ENCODE data around the gene CD46.

CD46 gene

DNA sequence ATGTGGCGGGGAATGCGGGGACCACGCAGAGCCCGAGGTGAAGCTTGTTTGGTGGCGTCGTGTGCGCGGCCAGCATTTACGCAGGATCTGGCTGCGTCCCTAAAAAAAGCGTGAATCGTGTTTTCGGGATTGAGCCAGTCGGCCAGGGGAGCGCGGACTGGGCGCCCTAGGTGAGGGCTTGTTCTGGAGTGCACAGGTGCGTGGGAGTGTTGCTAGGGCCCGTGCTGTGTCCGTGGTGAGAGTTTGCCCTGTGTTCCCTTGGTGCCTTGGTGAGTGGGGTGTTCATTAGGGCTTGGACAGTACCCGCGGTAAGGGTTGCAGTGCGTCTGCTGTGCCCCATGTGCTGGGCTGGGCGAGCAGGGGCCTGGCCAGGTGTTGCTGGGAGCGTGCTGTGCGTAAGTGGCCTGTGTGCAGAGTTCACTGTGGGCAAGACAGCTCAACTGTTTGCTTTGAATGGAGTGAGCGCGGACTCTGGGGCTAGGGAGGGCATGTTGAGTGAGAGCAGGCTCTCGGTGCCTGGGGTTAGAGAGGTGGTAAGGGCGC lies 673 bp downstream of the CD46 start:
- ChIA-PET CTCF (interaction anchor here (1.1 to 3.1 kb wide), 2 partner anchors 39 to 45 kb away, joined by 3 to 12 read pairs; no protein-coding TSS in a partner anchor), POLR2A (interaction anchor here (0.6 kb wide), 1 partner anchor 80 kb away, joined by 4 read pairs; no protein-coding TSS in a partner anchor)
- no peak for TF ChIP-seq CTCF (IDR thresholded peaks at IDR 0.05; ENCODE audit: control extremely low read depth, extremely low read depth, low read depth, missing control alignments)
- peak; percentile 36 for DNase-seq (ENCODE audit: extremely low spot score)

DNA sequence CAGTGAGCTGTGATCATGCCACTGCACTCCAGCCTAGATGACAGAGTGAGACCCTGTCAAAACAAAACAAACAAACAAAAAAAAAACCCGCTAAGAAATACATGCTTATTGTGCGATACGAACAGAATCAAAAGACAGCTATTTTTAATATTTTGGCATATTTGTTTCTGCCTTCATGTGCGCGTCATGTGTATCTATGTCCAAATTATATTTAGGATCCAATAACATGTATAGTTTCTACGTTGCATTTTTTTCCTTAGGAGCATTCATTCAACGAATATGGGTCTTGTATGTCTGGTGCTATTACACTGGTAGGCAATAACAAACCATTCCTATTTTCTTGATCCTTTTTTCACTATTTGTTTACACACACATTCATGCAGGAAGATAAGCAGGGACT lies 1.8 kb downstream of the CD46 start:
- ChIA-PET POLR2A (no interaction called here), CTCF (interaction anchor here (1.1 to 3.1 kb wide), 2 partner anchors 40 to 44 kb away, joined by 3 to 12 read pairs; no protein-coding TSS in a partner anchor)
- DNase-seq (ENCODE audit: extremely low spot score) = no peak
- TF ChIP-seq CTCF (IDR thresholded peaks at IDR 0.05; ENCODE audit: control extremely low read depth, extremely low read depth, low read depth, missing control alignments) = no peak

DNA sequence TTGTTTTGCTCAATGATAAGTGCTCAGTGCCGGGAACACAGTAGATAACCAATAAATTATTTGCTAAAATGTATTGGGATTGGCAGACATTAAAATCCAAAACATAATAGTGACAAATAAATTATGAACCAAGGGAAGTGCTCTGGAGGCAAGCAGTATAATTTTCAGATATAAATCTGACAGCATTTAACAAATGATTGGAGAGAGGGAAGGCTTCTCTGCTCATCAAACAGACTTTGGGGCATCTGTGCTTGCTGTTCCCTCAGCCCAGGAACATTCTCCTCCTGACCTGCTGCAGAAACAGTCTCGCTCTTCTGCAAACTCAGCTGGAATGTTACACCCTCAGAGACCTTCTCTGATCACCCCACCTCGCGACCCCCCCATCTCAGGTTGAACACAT lies 2.2 kb downstream of the CD46 start:
- POLR2A ChIA-PET = no interaction called here
- CTCF ChIA-PET = interaction anchor here (3.1 kb wide), 1 partner anchor 44 kb away, joined by 12 read pairs; no protein-coding TSS in a partner anchor
- TF ChIP-seq CTCF (IDR thresholded peaks at IDR 0.05; ENCODE audit: control extremely low read depth, extremely low read depth, low read depth, missing control alignments) = no peak
- no peak for DNase-seq (ENCODE audit: extremely low spot score)

DNA sequence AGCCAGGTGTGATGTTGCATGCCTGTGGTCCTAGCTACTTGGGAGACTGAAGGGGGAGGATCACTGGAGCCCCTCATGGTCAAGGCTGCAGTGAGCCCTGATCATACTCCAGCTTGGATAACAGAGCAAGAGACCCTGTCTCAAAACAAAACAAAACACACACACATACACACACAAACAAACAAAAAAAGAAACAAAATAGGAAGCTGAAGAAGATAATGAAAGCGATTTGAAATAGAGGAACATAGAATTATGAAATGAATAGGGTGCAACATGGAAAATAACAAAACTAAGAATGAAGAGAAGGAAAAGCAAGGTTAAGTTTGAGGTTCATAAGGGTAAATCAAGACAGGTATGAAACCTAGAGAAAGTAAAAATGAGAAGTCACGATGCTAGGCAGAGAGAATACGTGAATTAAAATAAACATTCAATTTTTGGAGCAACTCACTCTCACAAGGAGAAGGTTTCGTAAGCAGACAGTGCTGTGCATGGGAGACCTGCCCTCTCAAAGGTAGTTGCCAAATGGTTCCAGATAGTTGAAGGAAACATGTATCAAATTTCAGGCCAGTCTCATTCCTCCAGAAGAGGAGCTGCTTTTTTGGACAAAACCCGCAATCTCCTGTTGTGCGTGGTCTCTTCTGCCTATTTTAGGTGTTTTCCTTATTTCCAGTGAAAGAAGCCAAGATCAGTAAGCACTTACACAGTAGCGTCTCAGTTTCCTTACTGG lies 3.3 kb downstream of the CD46 start:
- ChIA-PET CTCF (interaction anchor here (1.5 to 1.8 kb wide), 2 partner anchors 42 to 114 kb away, joined by 4 to 5 read pairs; no protein-coding TSS in a partner anchor), POLR2A (no interaction called here)
- no peak for TF ChIP-seq CTCF (IDR thresholded peaks at IDR 0.05; ENCODE audit: control extremely low read depth, extremely low read depth, low read depth, missing control alignments)
- DNase-seq (ENCODE audit: extremely low spot score) = no peak

DNA sequence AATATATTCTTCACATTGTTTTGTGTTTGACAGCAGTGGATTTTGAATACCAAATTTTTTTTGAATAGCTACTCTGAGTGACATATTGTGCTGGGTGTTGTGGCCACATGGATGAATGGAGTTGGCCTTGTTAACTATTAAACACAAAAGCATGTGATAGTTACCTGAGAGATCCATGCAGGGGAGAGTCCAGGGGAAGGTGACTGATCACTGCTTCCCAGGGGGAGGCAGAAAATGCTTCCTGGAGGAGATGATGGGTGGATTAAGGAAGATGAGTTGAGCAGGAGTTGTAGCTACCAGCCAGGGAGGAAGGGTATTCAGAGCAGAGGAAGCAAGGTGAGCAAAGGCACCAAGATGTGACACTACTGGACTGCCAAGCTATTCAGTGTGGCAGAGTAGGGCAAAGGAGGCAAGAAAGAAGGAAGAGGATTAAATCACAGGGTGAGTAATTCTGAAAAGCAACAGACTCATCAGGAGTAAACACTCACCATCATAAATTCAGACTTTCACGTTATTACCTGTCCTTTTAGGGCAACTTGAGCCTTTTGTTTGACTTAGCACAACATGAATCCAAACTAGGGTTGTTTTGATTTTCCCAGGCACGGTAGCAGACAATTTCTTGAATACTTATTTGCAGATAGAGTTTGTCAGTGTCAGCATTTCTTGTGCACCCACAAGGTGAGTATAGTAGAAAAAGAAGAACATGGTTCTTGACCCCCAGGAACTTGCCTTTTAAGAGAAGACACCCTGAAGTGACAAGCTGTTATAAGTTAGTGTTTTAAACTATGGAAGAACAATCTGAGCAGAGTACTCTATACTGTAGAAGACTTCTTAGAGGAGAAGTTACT lies 4.2 kb downstream of the CD46 start:
- CTCF ChIA-PET = interaction anchor here (1.5 to 1.8 kb wide), 2 partner anchors 41 to 113 kb away, joined by 4 to 5 read pairs; no protein-coding TSS in a partner anchor

More for the DNA sequence above, 4.2 kb downstream of the CD46 start:
- no peak for DNase-seq (ENCODE audit: extremely low spot score)
- TF ChIP-seq CTCF (IDR thresholded peaks at IDR 0.05; ENCODE audit: control extremely low read depth, extremely low read depth, low read depth, missing control alignments) = no peak
- POLR2A ChIA-PET = interaction anchor here (0.6 kb wide), 1 partner anchor 438 kb away, joined by 8 read pairs; no protein-coding TSS in a partner anchor

All from GM10248 (cell line).